Prostate gland (tissue), 2 donors: Measurements from ENCODE around the gene TTN.

Experiments
- POLR2A ChIP-seq: fragments of 450-650 bp; IDR thresholded peaks from one replicate; pipeline ENCODE4 v1.6.1; 2016; ENCODE audit warnings: antibody characterized with exemption, mild to moderate bottlenecking
- POLR2AphosphoS5 ChIP-seq: sonication (generic); formaldehyde crosslinking; IDR thresholded peaks from one replicate; pipeline ENCODE4 v1.6.1; 2017; ENCODE audit warnings: antibody characterized with exemption
- TF ChIP-seq, protein P1 (sequence below), 4 experiments: fragments of 200-600 bp in 2 of 4; fragments of 450-650 bp in 2 of 4; sonication (generic) in 2 of 4; IDR thresholded peaks; 1 replicate in 3 of 4; 2 replicates in 1 of 4; pipeline ENCODE4 v1.5.1; 2016 to 2019; ENCODE audit warnings: antibody characterized with exemption in 4 of 4, mild to moderate bottlenecking in 2 of 4, moderate library complexity in 2 of 4

DNA sequence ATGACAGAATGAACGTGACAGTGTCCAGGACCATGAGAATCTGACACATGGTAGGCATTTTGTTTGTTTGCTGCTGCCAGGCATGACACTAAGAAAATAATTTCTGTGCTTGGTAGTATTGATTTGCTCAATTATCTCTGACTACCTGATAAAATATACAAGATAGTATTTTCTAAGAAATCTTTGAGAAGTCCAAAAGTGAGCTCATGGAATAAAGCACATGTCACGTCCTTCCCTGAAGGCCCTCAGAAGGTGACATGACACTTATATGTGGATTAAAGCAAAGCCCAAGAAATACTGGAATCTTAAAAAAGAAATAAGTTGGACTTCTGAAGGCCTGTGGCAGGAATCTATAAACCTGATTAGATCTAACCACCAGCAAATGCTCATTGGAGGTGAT, 3.8 kb upstream of the TTN start:
- no peak for TF ChIP-seq POLR2A
- TF ChIP-seq, protein P1, sequence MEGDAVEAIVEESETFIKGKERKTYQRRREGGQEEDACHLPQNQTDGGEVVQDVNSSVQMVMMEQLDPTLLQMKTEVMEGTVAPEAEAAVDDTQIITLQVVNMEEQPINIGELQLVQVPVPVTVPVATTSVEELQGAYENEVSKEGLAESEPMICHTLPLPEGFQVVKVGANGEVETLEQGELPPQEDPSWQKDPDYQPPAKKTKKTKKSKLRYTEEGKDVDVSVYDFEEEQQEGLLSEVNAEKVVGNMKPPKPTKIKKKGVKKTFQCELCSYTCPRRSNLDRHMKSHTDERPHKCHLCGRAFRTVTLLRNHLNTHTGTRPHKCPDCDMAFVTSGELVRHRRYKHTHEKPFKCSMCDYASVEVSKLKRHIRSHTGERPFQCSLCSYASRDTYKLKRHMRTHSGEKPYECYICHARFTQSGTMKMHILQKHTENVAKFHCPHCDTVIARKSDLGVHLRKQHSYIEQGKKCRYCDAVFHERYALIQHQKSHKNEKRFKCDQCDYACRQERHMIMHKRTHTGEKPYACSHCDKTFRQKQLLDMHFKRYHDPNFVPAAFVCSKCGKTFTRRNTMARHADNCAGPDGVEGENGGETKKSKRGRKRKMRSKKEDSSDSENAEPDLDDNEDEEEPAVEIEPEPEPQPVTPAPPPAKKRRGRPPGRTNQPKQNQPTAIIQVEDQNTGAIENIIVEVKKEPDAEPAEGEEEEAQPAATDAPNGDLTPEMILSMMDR (IDR thresholded peaks at IDR 0.05) = no peak
- no peak for TF ChIP-seq POLR2AphosphoS5
